Measurements from ENCODE around the gene ADAMTSL2.
A peak's percentile ranks its signal among the peaks of the same experiment; 100 is the strongest.
"Not testable (repeated sequence)": the region's sequence is repeated elsewhere in the genome, so short reads cannot be mapped to it uniquely, and the experiment has no call there.

Gene ADAMTSL2

GRCh38 chr9:133560944-133561343 is 26.4 kb downstream of the ADAMTSL2 start:
- DNase-seq = no peak

DNA sequence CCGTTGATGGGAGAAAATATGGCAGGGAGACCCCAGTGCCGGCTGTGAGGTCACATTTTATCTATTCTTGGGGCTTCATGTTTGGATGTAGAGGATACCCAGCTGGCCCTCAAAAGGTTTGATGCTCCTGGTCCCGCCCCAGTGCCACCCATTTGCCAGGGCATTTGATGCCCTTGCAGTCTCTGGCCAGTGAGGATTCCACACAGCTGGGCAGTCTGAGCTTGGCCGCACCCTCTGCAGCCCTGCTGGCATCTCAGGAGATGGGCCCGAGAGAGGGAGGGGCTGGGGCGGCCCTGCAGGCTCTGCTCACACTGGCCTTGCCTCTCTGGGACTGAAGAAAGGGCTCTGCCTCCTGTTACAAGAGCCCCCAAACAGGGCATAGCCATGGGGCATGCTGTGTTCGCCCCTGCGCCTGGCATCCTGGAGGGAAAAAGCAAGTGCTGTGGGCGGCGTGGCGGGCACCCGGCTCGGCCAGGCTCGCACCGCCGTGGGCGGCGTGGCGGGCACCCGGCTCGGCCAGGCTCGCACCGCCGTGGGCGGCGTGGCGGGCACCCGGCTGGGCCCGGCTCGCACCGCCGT is 27.6 kb downstream of the ADAMTSL2 start:
- no peak for DNase-seq

GRCh38 chr9:133562611-133563290 is 28.2 kb downstream of the ADAMTSL2 start:
- no peak for DNase-seq

- DNase-seq = no peak
Measured at GRCh38 chr9:133563291-133563796, 28.8 kb downstream of the ADAMTSL2 start.

DNA sequence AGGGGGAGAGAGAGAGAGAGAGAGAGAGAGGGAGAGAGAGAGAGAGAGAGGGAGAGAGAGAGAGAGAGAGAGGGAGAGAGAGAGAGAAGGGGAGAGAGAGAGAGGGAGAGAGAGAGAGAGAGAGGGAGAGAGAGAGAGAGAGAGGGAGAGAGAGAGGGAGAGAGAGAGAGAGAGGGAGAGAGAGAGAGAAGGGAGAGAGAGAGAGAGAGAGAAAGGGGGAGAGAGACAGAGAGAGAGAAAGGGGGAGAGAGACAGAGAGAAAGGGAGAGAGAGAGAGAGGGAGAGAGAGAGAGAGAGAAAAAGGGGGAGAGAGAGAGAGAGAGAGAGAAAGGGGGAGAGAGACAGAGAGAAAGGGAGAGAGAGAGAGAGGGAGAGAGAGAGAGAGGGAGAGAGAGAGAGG is 29.3 kb downstream of the ADAMTSL2 start:
- DNase-seq = not testable (repeated sequence)

DNA sequence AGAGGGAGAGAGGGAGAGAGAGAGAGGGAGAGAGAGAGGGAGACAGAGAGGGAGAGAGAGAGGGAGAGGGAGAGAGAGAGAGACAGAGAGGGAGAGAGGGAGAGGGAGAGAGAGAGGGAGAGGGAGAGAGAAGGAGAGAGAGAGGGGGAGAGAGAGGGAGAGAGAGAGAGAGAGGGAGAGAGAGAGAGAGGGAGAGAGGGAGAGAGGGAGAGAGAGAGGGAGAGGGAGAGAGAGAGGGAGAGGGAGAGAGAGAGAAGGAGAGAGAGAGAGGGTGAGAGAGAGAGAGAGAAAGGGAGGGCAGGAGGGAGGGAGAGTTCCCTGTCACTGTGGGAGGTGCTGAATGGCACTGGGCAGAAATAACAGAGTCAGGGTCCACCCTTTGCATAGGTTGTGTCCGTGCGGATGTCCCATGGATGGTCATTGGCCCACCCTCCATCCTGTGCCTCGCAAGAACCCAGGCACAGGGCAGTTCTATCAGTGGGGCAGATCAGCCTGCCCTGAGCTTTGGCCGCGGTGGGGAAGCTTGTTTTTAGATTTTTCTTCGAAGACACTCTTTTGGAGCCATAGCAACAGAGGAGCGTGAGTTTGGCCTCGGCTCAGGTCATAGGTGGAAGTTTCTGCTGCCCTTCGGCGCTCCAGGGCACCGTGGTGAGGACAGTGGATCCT is 30.1 kb downstream of the ADAMTSL2 start:
- DNase-seq = no peak

DNA sequence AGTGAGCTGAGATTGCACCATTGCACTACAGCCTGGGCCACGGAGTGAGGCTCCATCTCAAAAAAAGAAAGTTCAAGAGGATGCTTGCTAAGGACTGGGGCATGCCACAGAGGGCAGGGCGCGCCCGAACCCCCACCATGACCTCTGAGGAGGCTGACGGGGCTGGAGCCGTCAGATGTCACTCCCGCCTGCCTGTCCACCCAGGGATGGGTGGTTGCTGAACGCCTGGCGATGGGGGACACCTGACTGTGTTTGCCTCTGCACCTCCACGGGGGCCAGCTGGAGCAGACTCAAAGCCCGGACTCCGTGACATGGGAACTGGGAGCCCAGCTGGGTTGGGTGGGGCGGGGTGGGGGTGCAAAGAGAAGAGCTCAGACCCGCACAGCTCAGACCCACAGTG is 31.9 kb downstream of the ADAMTSL2 start:
- DNase-seq = no peak

DNA sequence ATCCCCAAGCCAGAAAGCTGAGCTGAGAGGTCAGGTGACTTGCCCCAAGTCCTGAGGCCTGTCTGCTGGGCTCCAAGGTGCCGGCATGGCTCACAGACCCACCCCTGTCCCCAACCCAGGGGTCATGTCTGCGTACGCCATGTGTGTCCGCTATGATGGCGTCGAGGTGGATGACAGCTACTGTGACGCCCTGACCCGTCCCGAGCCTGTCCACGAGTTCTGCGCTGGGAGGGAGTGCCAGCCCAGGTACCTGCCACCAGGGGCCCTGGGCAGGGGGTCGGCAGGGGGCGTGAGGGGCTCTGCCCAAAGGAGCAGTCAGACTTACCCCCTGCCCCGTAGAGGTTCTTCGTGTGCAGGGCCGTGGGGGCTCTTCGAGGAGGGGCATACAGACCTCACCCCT is 32.3 kb downstream of the ADAMTSL2 start:
- no peak for DNase-seq

- DNase-seq = no peak
Measured at GRCh38 chr9:133568186-133568585, 33.7 kb downstream of the ADAMTSL2 start.

GRCh38 chr9:133569121-133569785 is 34.7 kb downstream of the ADAMTSL2 start:
- DNase-seq = no peak

DNA sequence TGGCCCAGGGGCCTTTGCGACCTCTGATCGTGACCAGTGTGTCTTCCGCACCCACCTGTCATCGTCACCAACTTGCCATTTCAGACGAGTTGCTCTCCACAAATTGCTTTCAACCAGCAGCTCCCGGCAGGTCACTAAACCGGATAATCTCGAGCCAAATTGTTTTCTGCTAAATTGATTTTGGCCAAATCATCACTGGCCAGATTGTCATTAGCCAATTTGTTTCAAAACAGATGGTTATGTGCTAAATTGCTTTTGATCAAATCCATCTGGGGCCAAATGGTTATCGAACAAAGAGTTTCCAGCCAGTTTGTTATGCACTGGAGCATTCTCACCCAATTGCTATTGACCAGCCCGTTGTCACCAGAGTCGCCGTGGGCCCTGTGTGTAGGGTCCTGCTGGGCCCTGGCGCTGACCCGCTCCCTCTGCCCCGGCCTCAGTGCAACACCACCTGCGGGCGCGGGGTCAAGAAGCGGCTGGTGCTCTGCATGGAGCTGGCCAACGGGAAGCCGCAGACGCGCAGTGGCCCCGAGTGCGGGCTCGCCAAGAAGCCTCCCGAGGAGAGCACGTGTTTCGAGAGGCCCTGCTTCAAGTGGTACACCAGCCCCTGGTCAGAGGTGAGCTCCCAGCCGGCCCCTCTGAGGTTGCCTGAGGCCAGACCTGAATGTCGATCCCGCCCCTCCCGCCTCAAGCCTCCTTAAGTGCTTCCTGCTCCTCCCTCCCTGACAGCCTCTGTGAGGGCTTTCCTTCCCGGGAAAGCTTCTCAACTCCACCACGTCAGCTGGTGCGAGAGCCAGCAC is 35.6 kb downstream of the ADAMTSL2 start:
- no peak for DNase-seq

DNA sequence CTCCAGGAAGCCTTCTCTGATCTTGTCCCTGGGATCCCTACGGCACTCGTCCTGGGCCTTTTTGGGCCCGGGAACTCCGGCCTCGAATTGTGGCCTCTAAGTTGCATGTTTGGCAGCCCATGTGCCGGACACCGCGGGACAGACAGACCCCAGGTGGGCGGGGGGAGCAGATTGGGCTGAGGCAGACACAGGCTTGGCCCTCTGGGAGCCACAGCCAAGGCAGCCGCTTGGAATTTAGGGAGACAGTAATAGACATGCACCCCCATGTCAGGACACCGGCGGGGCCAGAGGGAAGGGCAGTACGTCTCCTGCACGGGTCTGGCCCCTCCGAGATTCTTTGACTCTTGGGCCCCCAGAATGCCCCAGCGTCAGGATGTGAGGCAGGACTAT is 36.2 kb downstream of the ADAMTSL2 start:
- DNase-seq = no peak

GRCh38 chr9:133571391-133571890 is 36.9 kb downstream of the ADAMTSL2 start:
- no peak for DNase-seq

- no peak for DNase-seq
Measured at GRCh38 chr9:133571896-133572595, 37.5 kb downstream of the ADAMTSL2 start.

- peak; percentile 48 to 78 for DNase-seq
Measured at GRCh38 chr9:133572821-133573361, 38.4 kb downstream of the ADAMTSL2 start.

GRCh38 chr9:133573791-133574515 is 39.4 kb downstream of the ADAMTSL2 start:
- DNase-seq = no peak

- DNase-seq = no peak
Measured at GRCh38 chr9:133574771-133575170, 40.3 kb downstream of the ADAMTSL2 start.

DNA sequence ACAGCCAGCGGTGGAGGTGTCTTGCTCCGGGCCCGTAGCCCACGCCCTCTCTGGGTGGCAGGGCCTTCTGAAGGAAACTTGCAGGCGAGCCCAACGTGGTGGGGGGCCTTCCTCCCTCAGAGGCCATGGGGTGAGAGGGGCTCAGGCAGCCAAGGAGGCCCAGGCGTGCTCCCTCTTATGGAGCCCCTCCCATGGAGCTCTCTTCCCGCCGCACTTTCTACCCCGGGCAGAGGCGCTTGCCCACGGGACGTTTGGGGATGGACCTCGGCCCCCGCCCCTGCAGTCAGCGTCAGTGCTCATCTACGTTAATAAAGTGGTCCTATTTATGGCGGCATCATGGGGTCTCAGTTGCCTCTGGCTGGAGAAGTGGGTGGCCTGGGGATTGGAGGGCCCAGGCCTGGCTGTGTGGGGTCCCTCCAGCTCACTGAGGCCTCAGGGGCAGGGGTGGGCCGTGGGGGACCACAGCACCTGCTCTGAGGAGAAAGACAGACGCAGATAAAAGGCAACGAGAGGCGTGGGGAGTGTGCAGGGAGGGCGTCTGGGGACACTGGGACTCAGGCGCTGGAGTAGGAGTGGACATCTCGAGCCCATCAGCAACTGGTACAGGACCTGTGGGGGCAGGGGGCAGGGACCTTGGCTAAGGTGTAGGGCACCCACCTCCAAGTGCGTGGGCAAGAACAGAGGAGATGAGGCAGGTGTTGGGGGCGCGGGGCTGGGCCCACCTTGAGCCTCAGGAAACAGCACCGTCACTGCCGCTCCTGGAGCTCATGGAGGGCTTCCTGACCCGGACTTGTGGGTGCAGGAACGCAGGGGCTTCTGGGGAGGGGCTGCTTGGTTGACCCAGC is 40.9 kb downstream of the ADAMTSL2 start:
- no peak for DNase-seq

- no peak for DNase-seq
Measured at GRCh38 chr9:133576031-133576874, 41.7 kb downstream of the ADAMTSL2 start.
